DOHH2 (cell line): ENCODE measurements around the gene LSP1.

Experiments used
- H3F3A ChIP-seq: fragments of 200-600 bp; sonication (generic), shearing (Covaris generic); 2 replicates; pipeline ENCODE4 v1.6.0; 2016; ENCODE audit warnings: antibody characterized with exemption, mild to moderate bottlenecking; ENCODE audit not compliant: control insufficient read depth, insufficient read depth
- H3K27ac ChIP-seq: fragments of 200-600 bp; sonication (generic); 2 replicates; pipeline ENCODE4 v1.5.1; 2014; ENCODE audit warnings: low read depth, mild to moderate bottlenecking, low read length, moderate library complexity
- H3K27me3 ChIP-seq: fragments of 200-600 bp; sonication (generic); 2 replicates; pipeline ENCODE4 v1.6.1; 2014; ENCODE audit warnings: mild to moderate bottlenecking, low read length, mixed read lengths; ENCODE audit not compliant: control insufficient read depth
- H3K36me3 ChIP-seq: fragments of 200-600 bp; sonication (generic); 2 replicates; pipeline ENCODE4 v1.6.1; 2014; ENCODE audit warnings: mild to moderate bottlenecking, low read length, moderate library complexity, mixed read lengths; ENCODE audit not compliant: control insufficient read depth
- H3K4me1 ChIP-seq: fragments of 200-600 bp; sonication (generic); 2 replicates; pipeline ENCODE4 v1.6.1; 2014; ENCODE audit warnings: mild to moderate bottlenecking, low read length, mixed read lengths; ENCODE audit not compliant: control insufficient read depth
- H3K4me2 ChIP-seq: fragments of 200-600 bp; sonication (generic); 2 replicates; pipeline ENCODE4 v1.6.0; 2014; ENCODE audit warnings: mild to moderate bottlenecking, low read length, moderate library complexity
- H3K4me3 ChIP-seq: fragments of 200-600 bp; sonication (generic); 2 replicates; pipeline ENCODE4 v1.5.1; 2014; ENCODE audit warnings: mild to moderate bottlenecking, low read length, mixed read lengths
- H3K79me2 ChIP-seq: fragments of 200-600 bp; sonication (generic); 2 replicates; pipeline ENCODE4 v1.6.1; 2014; ENCODE audit warnings: mild to moderate bottlenecking, low read length, mixed read lengths; ENCODE audit not compliant: control insufficient read depth
- H3K9me2 ChIP-seq: fragments of 200-600 bp; sonication (generic); replicated peaks from 2 replicates; pipeline ENCODE4 v1.6.1; 2014; ENCODE audit warnings: mild to moderate bottlenecking, low read length, mixed read lengths; ENCODE audit not compliant: control insufficient read depth
- H3K9me3 ChIP-seq: fragments of 200-600 bp; sonication (generic); 2 replicates; pipeline ENCODE4 v1.6.1; 2014; ENCODE audit warnings: antibody characterized with exemption, low read length, mixed read lengths; ENCODE audit not compliant: control insufficient read depth, insufficient read depth
- H4K20me1 ChIP-seq: fragments of 200-600 bp; sonication (generic); 2 replicates; pipeline ENCODE4 v1.6.0; 2014; ENCODE audit warnings: low read depth, mild to moderate bottlenecking, antibody characterized with exemption, low read length, moderate library complexity; ENCODE audit not compliant: control insufficient read depth, insufficient read depth
- CTCF ChIP-seq: fragments of 200-600 bp; sonication (generic); IDR thresholded peaks from one replicate; pipeline ENCODE4 v1.5.1; 2014; ENCODE audit warnings: antibody characterized with exemption, mild to moderate bottlenecking, low read depth, low read length; ENCODE audit not compliant: poor library complexity, severe bottlenecking
- EZH2phosphoT487 ChIP-seq: fragments of 200-600 bp; sonication (generic); IDR thresholded peaks from 2 replicates; pipeline ENCODE4 v1.6.1; 2017; ENCODE audit warnings: borderline replicate concordance, mild to moderate bottlenecking, antibody characterized with exemption, low read length, moderate library complexity, mixed read lengths

Gene LSP1

GRCh38 chr11:1832920-1833295 is 20.0 kb upstream of the LSP1 start:
- peaks cover 14% of the 10 kb centered on the region for H3K27me3 ChIP-seq
- H3F3A ChIP-seq, result no peaks in the 10 kb centered on the region
- no peaks in the 10 kb centered on the region for H3K79me2 ChIP-seq
- no peaks in the 10 kb centered on the region for H4K20me1 ChIP-seq
- no peaks in the 10 kb centered on the region for H3K9me3 ChIP-seq
- H3K9me2 ChIP-seq, result no peaks in the 10 kb centered on the region
- H3K4me1 ChIP-seq, result peaks cover 2% of the 10 kb centered on the region
- H3K36me3 ChIP-seq, result no peaks in the 10 kb centered on the region
- no peak overlapping the region for H3K4me2 ChIP-seq
- no peak for TF ChIP-seq EZH2phosphoT487
- no peak overlapping the region for H3K27ac ChIP-seq
- no peak overlapping the region for H3K4me3 ChIP-seq

- H3K4me2 ChIP-seq, result no peak overlapping the region
- H3F3A ChIP-seq, result no peaks in the 10 kb centered on the region
- H3K27me3 ChIP-seq, result peaks cover 14% of the 10 kb centered on the region
- H3K9me2 ChIP-seq, result no peaks in the 10 kb centered on the region
- H3K27ac ChIP-seq, result no peak overlapping the region
- TF ChIP-seq EZH2phosphoT487, result no peak
- TF ChIP-seq CTCF, result no peak
- H4K20me1 ChIP-seq, result no peaks in the 10 kb centered on the region
- peaks cover 15% of the 10 kb centered on the region for H3K4me1 ChIP-seq
- H3K9me3 ChIP-seq, result no peaks in the 10 kb centered on the region
- no peaks in the 10 kb centered on the region for H3K79me2 ChIP-seq
- H3K36me3 ChIP-seq, result no peaks in the 10 kb centered on the region
- no peak overlapping the region for H3K4me3 ChIP-seq
Measured at GRCh38 chr11:1834062-1834610, 18.7 kb upstream of the LSP1 start.

GRCh38 chr11:1834779-1835670 is 17.9 kb upstream of the LSP1 start, which contains the start of gene SYT8:
Gene SYT8 (plus strand): TSS chr11:1834990. CDS start chr11:1835106, 116 bp downstream.
- Histone ChIP-seq H3K9me3 (no peaks in the 10 kb centered on the region), H3K9me2 (no peaks in the 10 kb centered on the region), H3K27ac (no peak within 1 kb of the TSS), H3K4me1 (peaks cover 23% of the 10 kb centered on the region), H4K20me1 (no peaks in the 10 kb centered on the region), H3K4me3 (no peak within 1 kb of the TSS), H3K79me2 (no peaks in the 10 kb centered on the region), H3F3A (no peaks in the 10 kb centered on the region), H3K36me3 (no peaks in the 10 kb centered on the region), H3K4me2 (no peak within 1 kb of the TSS), H3K27me3 (peaks cover 14% of the 10 kb centered on the region)
- TF ChIP-seq EZH2phosphoT487, result no peak
- no peak for TF ChIP-seq CTCF

- Histone ChIP-seq H3K4me1 (peaks cover 30% of the 10 kb centered on the region), H3K27me3 (peaks cover 13% of the 10 kb centered on the region)
Measured at GRCh38 chr11:1835671-1836010, 17.2 kb upstream of the LSP1 start.

More at GRCh38 chr11:1835671-1836010, 17.2 kb upstream of the LSP1 start:
- Histone ChIP-seq H3K4me3 (no peak overlapping the region), H3K4me2 (no peak overlapping the region), H4K20me1 (no peaks in the 10 kb centered on the region), H3K27ac (no peak overlapping the region), H3K36me3 (no peaks in the 10 kb centered on the region), H3F3A (no peaks in the 10 kb centered on the region), H3K9me3 (no peaks in the 10 kb centered on the region), H3K79me2 (no peaks in the 10 kb centered on the region), H3K9me2 (no peaks in the 10 kb centered on the region)
- no peak for TF ChIP-seq EZH2phosphoT487
- no peak for TF ChIP-seq CTCF
